ENCODE data around the gene GLRX.

GLRX gene

GRCh38 chr5:95782181-95782580, 40.3 kb downstream of the GLRX start:
- TF ChIP-seq, protein P1, sequence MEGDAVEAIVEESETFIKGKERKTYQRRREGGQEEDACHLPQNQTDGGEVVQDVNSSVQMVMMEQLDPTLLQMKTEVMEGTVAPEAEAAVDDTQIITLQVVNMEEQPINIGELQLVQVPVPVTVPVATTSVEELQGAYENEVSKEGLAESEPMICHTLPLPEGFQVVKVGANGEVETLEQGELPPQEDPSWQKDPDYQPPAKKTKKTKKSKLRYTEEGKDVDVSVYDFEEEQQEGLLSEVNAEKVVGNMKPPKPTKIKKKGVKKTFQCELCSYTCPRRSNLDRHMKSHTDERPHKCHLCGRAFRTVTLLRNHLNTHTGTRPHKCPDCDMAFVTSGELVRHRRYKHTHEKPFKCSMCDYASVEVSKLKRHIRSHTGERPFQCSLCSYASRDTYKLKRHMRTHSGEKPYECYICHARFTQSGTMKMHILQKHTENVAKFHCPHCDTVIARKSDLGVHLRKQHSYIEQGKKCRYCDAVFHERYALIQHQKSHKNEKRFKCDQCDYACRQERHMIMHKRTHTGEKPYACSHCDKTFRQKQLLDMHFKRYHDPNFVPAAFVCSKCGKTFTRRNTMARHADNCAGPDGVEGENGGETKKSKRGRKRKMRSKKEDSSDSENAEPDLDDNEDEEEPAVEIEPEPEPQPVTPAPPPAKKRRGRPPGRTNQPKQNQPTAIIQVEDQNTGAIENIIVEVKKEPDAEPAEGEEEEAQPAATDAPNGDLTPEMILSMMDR (conservative IDR thresholded peaks at IDR 0.05; ENCODE audit: low read length) = no peak
- no peak overlapping the region for H3K4me3 ChIP-seq (ENCODE audit: low read length)
- DNase-seq (ENCODE audit: low read depth) = no peak

DNA sequence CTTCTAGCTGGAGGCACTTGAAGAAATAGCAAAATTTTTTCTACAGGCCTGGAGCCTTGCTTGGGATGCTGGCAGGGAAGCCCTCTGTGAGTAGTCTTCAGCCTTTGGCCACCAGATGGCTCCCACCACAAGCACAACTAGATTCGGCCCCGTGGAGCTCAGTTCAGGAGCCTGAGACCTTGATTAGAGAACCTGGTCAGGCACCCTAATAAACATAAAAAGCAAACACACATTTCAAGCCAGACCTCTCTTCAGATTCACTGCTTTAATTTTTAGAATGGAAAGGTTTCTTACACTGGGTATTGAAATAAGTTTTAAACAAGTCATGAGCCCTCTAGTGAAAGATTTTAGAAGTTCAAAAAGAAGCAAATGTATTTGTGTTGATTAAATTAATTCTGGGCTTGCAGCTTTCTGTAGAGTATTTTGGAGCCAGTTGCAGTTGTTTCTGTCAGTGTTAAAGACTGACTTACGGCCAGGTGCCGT, 41.4 kb downstream of the GLRX start:
- TF ChIP-seq, protein P1 (conservative IDR thresholded peaks at IDR 0.05; ENCODE audit: low read length) = peak; percentile 89
- peak; percentile 88 for DNase-seq (ENCODE audit: low read depth)
- H3K4me3 ChIP-seq (ENCODE audit: low read length) = no peak overlapping the region

- DNase-seq (ENCODE audit: low read depth) = no peak
- H3K4me3 ChIP-seq (ENCODE audit: low read length) = no peak overlapping the region
- TF ChIP-seq, protein P1 (conservative IDR thresholded peaks at IDR 0.05; ENCODE audit: low read length) = no peak
These were observed 41.9 kb downstream of the GLRX start for GRCh38 chr5:95780597-95780996.

- DNase-seq (ENCODE audit: low read depth) = peak; percentile 28
- TF ChIP-seq, protein P1 (conservative IDR thresholded peaks at IDR 0.05; ENCODE audit: low read length) = no peak
- H3K4me3 ChIP-seq (ENCODE audit: low read length) = no peak overlapping the region
These were observed 42.9 kb downstream of the GLRX start for GRCh38 chr5:95779611-95780010.

DNA sequence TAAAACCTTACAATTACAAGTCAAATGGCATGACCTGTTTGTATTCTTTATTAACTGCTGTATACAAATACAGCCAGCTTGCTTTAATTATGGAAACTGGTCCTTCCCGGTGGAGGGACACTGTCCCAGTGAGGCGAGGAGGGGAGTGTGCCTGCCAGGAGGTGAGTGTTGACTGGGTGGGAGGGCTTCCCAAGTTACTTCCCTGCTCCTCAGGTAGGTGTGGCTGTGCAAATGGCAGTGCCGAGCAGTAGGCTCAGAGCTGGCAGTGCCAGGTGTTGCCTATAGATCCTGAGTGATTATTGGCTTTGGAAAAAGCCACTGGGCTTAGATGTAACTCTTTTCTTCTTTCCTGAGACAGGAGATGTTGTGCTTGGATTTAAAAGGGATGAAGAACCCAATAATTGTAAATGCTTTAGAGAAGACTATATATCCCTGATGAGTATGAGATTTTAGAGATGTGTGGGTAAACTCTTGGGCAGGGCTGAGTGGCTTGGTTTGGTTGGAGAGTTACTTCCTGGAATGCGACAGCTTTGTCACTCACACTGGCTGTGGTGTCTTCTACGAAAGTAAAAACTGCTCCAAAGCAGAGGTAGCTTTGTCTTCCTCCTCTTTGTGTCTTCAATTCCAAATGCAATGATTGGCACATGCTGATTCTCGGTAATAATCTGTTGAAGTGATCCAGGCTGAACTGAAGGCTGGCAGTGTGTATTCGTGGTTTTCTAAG, 43.7 kb downstream of the GLRX start:
- DNase-seq (ENCODE audit: low read depth) = no peak
- TF ChIP-seq, protein P1 (conservative IDR thresholded peaks at IDR 0.05; ENCODE audit: low read length) = no peak
- H3K4me3 ChIP-seq (ENCODE audit: low read length) = no peak overlapping the region

DNA sequence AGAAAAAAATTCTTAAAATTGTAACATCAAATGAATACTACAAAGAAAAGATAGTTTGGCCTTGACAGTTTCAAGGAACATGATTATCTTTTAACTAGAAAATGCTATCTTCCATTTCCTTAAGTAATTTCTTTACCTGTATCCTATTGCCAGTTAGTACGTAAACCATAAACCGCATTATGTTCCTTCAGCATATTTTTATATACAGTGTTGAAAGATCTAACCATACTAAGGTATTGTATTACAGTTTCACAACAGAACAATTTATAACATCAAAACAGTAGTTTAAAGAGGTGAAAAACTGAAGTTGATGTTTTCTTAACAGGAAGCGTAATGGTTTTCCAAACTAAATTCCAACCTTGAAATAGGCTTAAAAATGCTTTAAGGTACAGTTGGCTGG, 45.1 kb downstream of the GLRX start:
- TF ChIP-seq, protein P1 (conservative IDR thresholded peaks at IDR 0.05; ENCODE audit: low read length) = no peak
- no peak overlapping the region for H3K4me3 ChIP-seq (ENCODE audit: low read length)
- DNase-seq (ENCODE audit: low read depth) = no peak

GRCh38 chr5:95773335-95774059, 49.0 kb downstream of the GLRX start:
- DNase-seq (ENCODE audit: low read depth) = peak; percentile 50
- TF ChIP-seq, protein P1 (conservative IDR thresholded peaks at IDR 0.05; ENCODE audit: low read length) = no peak
- no peak overlapping the region for H3K4me3 ChIP-seq (ENCODE audit: low read length)
